ENCODE results near the gene SHQ1. TPM values are rescaled to one million over a fixed set of nuclear protein-coding genes. Genes with fewer than 3 reads are reported as not detected.

The SHQ1 gene
- total RNA-seq, 1 donor from 2014 or later: 48.5 TPM

DNA sequence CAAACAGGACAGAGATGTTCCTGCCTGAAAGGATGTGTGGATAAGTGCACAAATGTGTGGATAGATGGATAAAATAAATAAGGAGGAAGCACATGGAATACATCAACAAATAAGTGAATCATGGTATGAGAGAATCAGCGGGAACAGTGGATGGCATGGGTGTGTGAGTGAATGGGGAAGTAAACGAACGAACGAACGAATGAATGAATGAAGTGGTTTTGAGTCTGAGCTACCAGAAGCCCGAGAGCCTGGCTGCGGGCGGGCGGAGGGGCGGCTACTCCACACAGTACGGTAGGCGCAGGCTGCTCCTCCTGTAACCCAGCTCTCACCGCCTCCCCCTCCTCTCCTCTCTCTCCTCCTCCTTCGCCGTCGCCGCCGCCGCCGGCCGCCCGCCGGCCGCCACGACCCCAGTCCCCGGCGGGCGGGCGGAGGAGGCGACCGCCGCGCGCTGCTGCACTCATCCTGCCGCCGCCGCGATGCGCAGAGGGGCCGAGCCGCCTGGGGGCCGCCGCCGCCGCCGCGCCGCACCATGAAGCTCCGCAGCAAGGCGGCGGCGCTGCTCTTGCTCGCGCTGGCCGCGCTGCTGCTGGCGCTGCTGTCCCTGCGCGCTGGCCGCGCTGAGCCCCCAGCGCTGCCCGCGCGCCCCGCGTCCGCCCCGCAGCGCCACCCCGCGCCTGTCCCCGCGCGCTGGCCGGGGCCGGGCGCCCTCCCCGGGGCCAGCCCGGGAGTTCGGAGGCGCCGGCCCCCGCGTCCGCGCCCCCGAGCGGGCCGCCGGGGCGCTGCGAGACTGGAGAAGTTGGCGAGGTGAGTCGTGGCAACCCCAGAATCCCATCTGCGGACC, 39.7 kb upstream of the SHQ1 start, which contains the start of gene GXYLT2:
Gene GXYLT2, plus strand, starts transcription at position 342 of the 841 bp plus-strand sequence. Its CDS starts 188 bp downstream, at position 530.
- peaks cover 5% of the 10 kb centered on the region for H3K9me3 Mint-ChIP-seq
- no peaks in the 10 kb centered on the region for H3K36me3 Mint-ChIP-seq (ENCODE audit: low read depth)
- peaks cover 10% of the 10 kb centered on the region for H3K4me1 Mint-ChIP-seq (ENCODE audit: low read depth)
- peak; percentile 11 for DNase-seq (ENCODE audit: low spot score)
- peak within 1 kb of the TSS; percentile 81 for H3K4me3 Mint-ChIP-seq
- H3K27ac Mint-ChIP-seq: no peak within 1 kb of the TSS
- H3K27me3 Mint-ChIP-seq (ENCODE audit: insufficient read depth): peaks cover 62% of the 10 kb centered on the region
- intact Hi-C loops (cut with micrococcal nuclease): loop anchor here (2.0 kb wide), 1 partner anchor 39 kb away; the partner anchor contains the start of gene SHQ1

DNA sequence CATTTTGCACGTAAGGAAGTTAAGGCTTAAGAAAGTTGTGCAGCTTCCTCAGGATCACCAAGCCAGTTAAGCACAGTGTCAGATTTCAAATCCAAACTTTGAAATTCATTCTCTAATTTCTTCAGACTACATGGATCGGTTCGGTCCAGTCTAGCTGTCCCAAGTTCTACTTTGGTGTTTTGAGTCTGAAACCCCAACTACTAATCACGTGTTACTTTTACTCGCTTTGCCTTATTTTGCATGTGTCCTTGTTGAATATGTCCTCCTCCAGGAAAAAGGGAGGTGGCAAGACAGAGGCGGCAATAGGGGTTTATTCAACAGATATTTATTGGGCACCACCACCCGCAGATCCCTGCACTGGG, 39.1 kb upstream of the SHQ1 start:
- no peak for DNase-seq (ENCODE audit: low spot score)
- Mint-ChIP-seq H3K4me3 (peak overlapping the region; percentile 81), H3K9me3 (peaks cover 5% of the 10 kb centered on the region), H3K27me3 (ENCODE audit: insufficient read depth) (peaks cover 64% of the 10 kb centered on the region), H3K36me3 (ENCODE audit: low read depth) (no peaks in the 10 kb centered on the region), H3K4me1 (ENCODE audit: low read depth) (peaks cover 10% of the 10 kb centered on the region), H3K27ac (no peak overlapping the region)
- intact Hi-C loops (cut with micrococcal nuclease): no loop called here

DNA sequence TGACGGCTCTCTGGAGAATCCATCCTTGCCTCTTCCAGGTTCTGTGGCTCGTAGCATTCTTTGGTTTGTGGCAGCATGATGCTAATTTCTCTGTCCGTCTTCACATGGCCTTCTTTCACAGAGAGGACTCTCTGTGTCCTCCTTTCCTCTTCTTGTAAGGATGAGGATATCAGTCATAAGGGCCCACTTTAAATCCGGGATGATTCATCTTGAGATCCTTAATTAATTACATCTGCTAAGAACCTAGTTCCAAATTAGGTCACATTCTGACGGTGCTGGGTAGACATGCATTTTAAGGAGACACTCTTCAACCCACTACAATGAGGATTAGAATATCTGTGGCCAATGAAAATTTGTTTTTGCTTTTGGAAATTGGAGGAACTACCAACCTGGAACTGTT, 23.9 kb upstream of the SHQ1 start:
- intact Hi-C loops (cut with micrococcal nuclease): no loop called here
- H3K9me3 Mint-ChIP-seq: no peaks in the 10 kb centered on the region
- no peak overlapping the region for H3K4me3 Mint-ChIP-seq
- H3K4me1 Mint-ChIP-seq (ENCODE audit: low read depth): no peaks in the 10 kb centered on the region
- H3K27ac Mint-ChIP-seq: no peak overlapping the region
- H3K27me3 Mint-ChIP-seq (ENCODE audit: insufficient read depth): peaks cover 10% of the 10 kb centered on the region
- H3K36me3 Mint-ChIP-seq (ENCODE audit: low read depth): no peaks in the 10 kb centered on the region
- no peak for DNase-seq (ENCODE audit: low spot score)

DNA sequence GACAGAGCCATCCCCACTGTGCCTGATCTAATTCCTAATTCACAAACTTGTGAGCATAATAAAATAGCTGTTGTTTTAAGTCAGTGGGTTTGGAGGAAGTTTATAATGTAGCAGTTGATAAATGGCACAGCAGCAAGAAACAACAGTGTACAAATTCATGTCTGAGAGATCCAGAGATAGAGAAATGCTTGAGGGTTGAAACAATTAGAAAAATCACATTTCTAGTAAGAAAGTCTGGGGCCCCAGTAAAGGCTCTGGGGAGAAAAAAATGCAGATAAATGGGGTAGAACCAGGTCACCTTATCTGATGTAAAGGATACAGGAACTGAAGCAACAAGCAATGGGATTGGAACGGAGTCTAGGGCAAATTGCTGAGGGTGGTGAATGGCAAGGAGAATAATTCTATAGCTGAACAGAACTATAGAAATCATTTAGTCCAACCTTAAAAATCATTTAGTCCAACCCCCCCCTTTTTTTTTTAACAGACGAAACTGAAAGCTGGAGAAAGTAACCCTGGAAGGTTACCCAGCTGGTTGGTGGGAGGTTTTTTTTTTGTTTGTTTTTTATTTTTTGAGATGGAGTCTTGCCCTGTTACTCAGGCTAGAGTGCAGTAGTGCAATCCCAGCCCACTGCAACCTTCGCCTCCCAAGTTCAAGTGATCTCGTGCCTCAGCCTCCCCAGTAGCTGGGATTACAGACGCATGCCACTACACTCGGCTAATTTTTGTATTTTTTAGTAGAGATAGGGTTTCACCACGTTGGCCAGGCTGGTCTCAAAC, 14.3 kb upstream of the SHQ1 start:
- H3K27me3 Mint-ChIP-seq (ENCODE audit: insufficient read depth): peaks cover 3% of the 10 kb centered on the region
- H3K4me3 Mint-ChIP-seq: no peak overlapping the region
- intact Hi-C loops (cut with micrococcal nuclease): no loop called here
- no peaks in the 10 kb centered on the region for H3K9me3 Mint-ChIP-seq
- H3K36me3 Mint-ChIP-seq (ENCODE audit: low read depth): no peaks in the 10 kb centered on the region
- no peak overlapping the region for H3K27ac Mint-ChIP-seq
- no peak for DNase-seq (ENCODE audit: low spot score)
- no peaks in the 10 kb centered on the region for H3K4me1 Mint-ChIP-seq (ENCODE audit: low read depth)

DNA sequence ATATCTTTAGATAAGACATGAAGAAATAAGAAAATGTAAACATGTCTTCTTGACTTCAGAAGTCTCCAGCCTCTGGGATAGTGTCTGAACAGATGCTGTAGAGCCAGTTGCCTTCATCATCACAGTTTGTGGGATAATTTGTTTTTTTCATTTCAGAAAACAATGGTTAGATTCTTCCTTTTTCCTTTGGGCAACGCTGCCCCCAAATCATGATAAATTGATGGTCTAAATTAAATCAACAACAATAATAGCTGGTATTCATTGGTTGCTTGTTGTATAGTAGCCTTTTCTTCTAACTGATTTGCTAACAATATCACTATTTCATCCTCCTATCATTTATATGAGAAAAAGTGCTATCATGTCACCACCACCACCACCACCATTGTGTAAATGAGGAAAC, 12.6 kb upstream of the SHQ1 start:
- Mint-ChIP-seq H3K9me3 (no peaks in the 10 kb centered on the region), H3K4me1 (ENCODE audit: low read depth) (no peaks in the 10 kb centered on the region), H3K4me3 (no peak overlapping the region), H3K27ac (no peak overlapping the region), H3K36me3 (ENCODE audit: low read depth) (no peaks in the 10 kb centered on the region), H3K27me3 (ENCODE audit: insufficient read depth) (no peaks in the 10 kb centered on the region)
- intact Hi-C loops (cut with micrococcal nuclease): no loop called here
- no peak for DNase-seq (ENCODE audit: low spot score)

DNA sequence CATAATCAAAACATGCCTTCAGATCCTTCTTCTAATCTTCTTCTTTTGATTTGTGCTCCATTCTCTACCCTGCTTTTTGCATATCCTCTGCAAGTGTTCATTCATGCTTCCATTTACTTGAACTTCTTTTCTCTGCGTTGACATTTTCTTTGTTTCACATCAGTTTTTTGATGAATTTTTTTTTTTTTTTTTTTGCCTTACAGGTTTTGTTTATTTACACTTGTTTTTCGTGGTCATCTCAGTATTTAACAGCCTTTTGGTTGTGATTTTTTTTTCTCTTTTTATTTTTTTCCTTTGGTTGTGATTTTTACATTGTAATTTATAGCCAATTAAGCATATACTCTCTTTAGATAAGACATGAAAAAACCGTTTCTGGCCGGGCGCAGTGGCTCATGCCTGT, 11.8 kb upstream of the SHQ1 start:
- H3K27me3 Mint-ChIP-seq (ENCODE audit: insufficient read depth): no peaks in the 10 kb centered on the region
- no peak overlapping the region for H3K4me3 Mint-ChIP-seq
- H3K36me3 Mint-ChIP-seq (ENCODE audit: low read depth): no peaks in the 10 kb centered on the region
- intact Hi-C loops (cut with micrococcal nuclease): no loop called here
- H3K27ac Mint-ChIP-seq: no peak overlapping the region
- H3K4me1 Mint-ChIP-seq (ENCODE audit: low read depth): no peaks in the 10 kb centered on the region
- H3K9me3 Mint-ChIP-seq: no peaks in the 10 kb centered on the region
- no peak for DNase-seq (ENCODE audit: low spot score)

DNA sequence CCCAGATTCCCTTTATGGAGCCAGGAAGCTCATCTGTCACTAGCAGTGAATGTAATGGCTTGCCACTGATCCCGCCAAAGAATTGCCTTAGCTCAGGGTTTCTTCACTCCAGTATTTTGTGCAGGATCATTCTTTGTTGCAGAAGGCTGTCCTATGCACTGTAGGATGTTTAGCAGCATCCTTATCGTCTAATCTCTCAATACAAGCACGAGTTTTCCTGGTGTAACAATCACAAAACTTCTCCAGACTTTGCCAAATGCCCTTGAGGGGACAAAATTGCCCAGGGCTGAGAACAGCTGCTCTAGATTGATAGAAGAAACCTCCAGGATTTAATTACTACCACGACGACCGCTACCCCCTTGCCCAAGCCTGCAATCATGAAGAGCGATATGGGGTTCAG, 6.8 kb upstream of the SHQ1 start:
- Mint-ChIP-seq H3K9me3 (no peaks in the 10 kb centered on the region), H3K27ac (no peak overlapping the region), H3K4me1 (ENCODE audit: low read depth) (no peaks in the 10 kb centered on the region), H3K4me3 (no peak overlapping the region), H3K27me3 (ENCODE audit: insufficient read depth) (peaks cover 6% of the 10 kb centered on the region), H3K36me3 (ENCODE audit: low read depth) (no peaks in the 10 kb centered on the region)
- intact Hi-C loops (cut with micrococcal nuclease): no loop called here
- no peak for DNase-seq (ENCODE audit: low spot score)

DNA sequence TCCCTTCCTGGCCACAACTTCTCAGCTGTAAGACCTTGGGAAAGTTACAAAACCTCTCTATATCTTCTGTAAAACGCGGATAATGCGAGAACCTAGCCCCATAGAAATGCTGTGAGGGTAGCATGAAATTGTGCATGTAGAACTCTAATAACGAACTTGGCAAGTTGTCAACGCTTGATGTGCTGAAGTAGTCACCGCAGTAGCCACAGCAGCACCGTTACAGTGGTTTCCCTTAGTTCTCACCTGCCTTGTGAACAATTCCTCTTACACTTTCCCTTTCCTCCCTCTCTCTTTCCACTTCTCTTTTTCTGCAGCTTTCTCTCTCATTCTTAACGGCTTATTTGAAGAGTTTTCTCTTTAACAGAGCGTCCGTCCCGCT, 447 bp upstream of the SHQ1 start:
- Mint-ChIP-seq H3K27me3 (ENCODE audit: insufficient read depth) (peaks cover 9% of the 10 kb centered on the region), H3K9me3 (no peaks in the 10 kb centered on the region), H3K27ac (peak overlapping the region; percentile 88), H3K4me1 (ENCODE audit: low read depth) (peaks cover 56% of the 10 kb centered on the region), H3K36me3 (ENCODE audit: low read depth) (peaks cover 11% of the 10 kb centered on the region), H3K4me3 (peak overlapping the region; percentile 99)
- peak; percentile 22 for DNase-seq (ENCODE audit: low spot score)
- intact Hi-C loops (cut with micrococcal nuclease): loop anchor here (1.0 to 10.0 kb wide), 8 partner anchors 40 to 1784 kb away; partner anchors contain the start of genes GXYLT2 and PPP4R2

DNA sequence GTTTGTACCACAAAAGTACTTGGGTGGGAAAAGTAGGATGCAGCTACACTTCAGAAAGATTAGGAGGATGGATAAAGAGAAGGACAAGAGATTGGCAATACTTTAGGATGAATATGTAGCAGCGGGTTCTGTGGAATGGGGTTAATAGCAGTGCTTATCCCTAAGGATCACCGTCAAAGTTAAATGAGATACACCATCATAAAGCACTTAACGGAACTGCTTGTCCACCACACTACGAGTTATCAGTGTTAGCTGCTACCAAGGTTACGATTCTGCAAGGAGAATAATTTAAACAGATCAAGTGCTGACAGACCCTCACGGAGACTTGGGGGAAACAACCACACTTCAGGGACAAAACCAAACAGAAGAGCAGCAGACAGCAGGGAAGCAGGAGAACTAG, 963 bp downstream of the SHQ1 start:
- H3K9me3 Mint-ChIP-seq: no peaks in the 10 kb centered on the region
- intact Hi-C loops (cut with micrococcal nuclease): loop anchor here (2.0 to 10.0 kb wide), 2 partner anchors 24 to 1782 kb away; no protein-coding TSS in a partner anchor
- peaks cover 18% of the 10 kb centered on the region for H3K36me3 Mint-ChIP-seq (ENCODE audit: low read depth)
- H3K27me3 Mint-ChIP-seq (ENCODE audit: insufficient read depth): peaks cover 9% of the 10 kb centered on the region
- H3K4me3 Mint-ChIP-seq: peak overlapping the region; percentile 99
- H3K4me1 Mint-ChIP-seq (ENCODE audit: low read depth): peaks cover 62% of the 10 kb centered on the region
- no peak for DNase-seq (ENCODE audit: low spot score)
- H3K27ac Mint-ChIP-seq: peak overlapping the region; percentile 88

DNA sequence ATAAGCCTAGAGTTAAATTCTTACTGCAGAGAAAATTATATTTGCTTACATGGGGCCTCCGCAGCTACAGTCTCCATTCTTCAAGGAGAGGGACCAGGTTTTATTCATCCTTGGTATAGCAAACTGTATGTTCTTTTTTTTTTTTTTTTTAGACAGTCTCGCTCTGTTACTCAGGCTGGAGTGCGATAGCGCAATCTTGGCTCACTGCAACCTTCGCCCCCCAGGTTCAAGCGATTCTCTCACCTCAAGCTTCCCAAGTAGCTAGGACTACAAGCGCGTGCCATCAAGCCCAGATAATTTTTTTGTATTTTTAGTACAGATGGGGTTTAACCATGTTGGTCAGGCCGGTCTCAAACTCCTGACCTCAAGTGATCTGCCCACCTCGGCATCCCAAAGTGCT, 2.1 kb downstream of the SHQ1 start:
- H3K36me3 Mint-ChIP-seq (ENCODE audit: low read depth): peaks cover 27% of the 10 kb centered on the region
- H3K27me3 Mint-ChIP-seq (ENCODE audit: insufficient read depth): peaks cover 4% of the 10 kb centered on the region
- intact Hi-C loops (cut with micrococcal nuclease): loop anchor here (2.0 to 10.0 kb wide), 2 partner anchors 23 to 1781 kb away; no protein-coding TSS in a partner anchor
- DNase-seq (ENCODE audit: low spot score): no peak
- H3K27ac Mint-ChIP-seq: no peak overlapping the region
- H3K9me3 Mint-ChIP-seq: no peaks in the 10 kb centered on the region
- H3K4me3 Mint-ChIP-seq: peak overlapping the region; percentile 99
- H3K4me1 Mint-ChIP-seq (ENCODE audit: low read depth): peaks cover 62% of the 10 kb centered on the region

DNA sequence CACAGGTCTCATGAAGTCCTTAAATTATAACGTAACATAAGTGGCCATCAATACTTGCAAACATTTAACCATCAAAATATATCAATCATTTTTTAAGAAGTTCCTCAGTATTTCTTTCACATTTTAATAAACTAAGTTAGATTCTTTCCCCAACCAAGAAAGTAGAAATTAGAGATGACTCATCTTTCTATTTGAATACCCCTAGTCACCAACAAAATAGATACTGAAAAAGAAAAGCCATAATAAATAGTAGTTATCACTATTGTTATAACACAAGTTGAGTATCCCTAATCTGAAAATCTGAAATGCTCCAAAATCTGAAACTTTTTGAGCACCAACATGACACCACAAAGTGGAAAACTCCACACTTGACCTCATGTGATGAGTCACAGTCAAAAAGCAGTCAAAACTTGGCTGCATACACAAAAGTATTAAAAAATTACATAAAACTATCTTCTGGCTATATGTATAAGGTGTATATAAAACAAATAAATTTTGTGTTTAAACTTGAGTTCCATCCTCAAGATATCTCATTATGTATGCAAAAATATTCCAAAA, 3.7 kb downstream of the SHQ1 start:
- Mint-ChIP-seq H3K4me3 (no peak overlapping the region), H3K4me1 (ENCODE audit: low read depth) (peaks cover 59% of the 10 kb centered on the region), H3K9me3 (no peaks in the 10 kb centered on the region), H3K27me3 (ENCODE audit: insufficient read depth) (peaks cover 3% of the 10 kb centered on the region), H3K27ac (peak overlapping the region; percentile 66), H3K36me3 (ENCODE audit: low read depth) (peaks cover 34% of the 10 kb centered on the region)
- DNase-seq (ENCODE audit: low spot score): no peak
- intact Hi-C loops (cut with micrococcal nuclease): loop anchor here (1.0 to 10.0 kb wide), 2 partner anchors 866 to 1780 kb away; no protein-coding TSS in a partner anchor

DNA sequence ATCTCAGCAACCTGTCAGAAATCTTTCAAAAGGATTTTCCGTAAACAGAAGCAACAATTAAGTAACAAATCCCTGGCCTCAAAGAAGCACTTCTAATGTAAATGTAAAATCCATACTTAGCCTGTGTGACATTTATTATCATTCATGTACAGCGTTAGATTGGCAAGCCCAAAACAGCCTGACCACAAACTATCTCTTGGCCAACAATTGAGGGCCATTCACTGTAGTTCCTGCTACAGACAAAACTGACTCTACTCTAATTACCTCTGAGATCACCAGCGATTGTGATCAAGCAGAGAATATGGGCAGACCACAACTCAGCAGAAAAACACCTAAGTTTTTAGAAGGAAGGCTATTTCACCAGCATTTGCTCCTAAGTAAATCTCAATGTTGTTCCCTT, 9.2 kb downstream of the SHQ1 start:
- peaks cover 45% of the 10 kb centered on the region for H3K36me3 Mint-ChIP-seq (ENCODE audit: low read depth)
- no peak overlapping the region for H3K27ac Mint-ChIP-seq
- intact Hi-C loops (cut with micrococcal nuclease): no loop called here
- peaks cover 10% of the 10 kb centered on the region for H3K4me1 Mint-ChIP-seq (ENCODE audit: low read depth)
- no peaks in the 10 kb centered on the region for H3K9me3 Mint-ChIP-seq
- no peaks in the 10 kb centered on the region for H3K27me3 Mint-ChIP-seq (ENCODE audit: insufficient read depth)
- H3K4me3 Mint-ChIP-seq: no peak overlapping the region
- DNase-seq (ENCODE audit: low spot score): no peak

DNA sequence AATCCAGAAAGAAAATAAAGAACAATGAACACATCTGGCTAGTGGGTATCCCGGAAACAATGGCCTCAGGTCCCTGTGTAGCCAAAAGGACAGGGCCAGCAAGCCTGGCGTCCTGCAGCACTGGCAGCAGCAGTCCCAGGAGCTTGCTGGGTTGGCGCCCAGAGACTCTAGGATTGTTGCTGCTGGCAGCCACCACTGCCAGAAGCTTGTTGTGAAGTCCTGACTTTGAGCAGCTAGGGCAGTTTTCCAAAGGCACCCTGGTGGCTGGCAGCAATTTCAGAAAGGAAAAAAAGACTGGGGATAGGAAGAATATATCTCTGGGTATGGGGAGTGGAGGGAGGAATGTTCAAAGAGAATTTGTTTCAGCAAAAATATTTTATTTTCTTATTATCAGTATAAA, 11.3 kb downstream of the SHQ1 start:
- no peak for DNase-seq (ENCODE audit: low spot score)
- Mint-ChIP-seq H3K9me3 (no peaks in the 10 kb centered on the region), H3K4me3 (no peak overlapping the region), H3K36me3 (ENCODE audit: low read depth) (peaks cover 34% of the 10 kb centered on the region), H3K27ac (no peak overlapping the region), H3K4me1 (ENCODE audit: low read depth) (no peaks in the 10 kb centered on the region), H3K27me3 (ENCODE audit: insufficient read depth) (no peaks in the 10 kb centered on the region)
- intact Hi-C loops (cut with micrococcal nuclease): no loop called here
